ENCODE measurements around the gene SMPD4.
"Not testable (repeated sequence)": the region's sequence is repeated elsewhere in the genome, so short reads cannot be mapped to it uniquely, and the experiment has no call there.

DNA sequence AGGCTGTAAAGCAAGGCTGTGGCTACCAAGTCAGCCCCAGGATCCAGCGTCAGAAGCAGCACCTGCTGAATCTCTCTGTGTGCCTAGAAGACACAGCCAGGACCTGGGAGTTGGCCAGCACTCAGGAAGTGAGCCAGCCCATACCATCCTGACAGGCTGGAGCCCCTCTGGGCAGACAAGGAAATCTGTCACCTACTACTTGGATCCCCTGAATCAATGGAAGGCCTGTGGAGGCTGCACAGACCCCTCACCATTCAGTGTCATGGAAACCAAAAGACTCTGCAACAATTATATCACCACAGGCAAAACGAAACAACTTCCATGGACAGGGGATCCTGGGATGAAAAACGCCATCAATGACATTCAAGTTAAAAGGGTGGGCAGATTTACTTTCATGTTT lies 14.8 kb downstream of the SMPD4 start:
- TF ChIP-seq, protein P1, sequence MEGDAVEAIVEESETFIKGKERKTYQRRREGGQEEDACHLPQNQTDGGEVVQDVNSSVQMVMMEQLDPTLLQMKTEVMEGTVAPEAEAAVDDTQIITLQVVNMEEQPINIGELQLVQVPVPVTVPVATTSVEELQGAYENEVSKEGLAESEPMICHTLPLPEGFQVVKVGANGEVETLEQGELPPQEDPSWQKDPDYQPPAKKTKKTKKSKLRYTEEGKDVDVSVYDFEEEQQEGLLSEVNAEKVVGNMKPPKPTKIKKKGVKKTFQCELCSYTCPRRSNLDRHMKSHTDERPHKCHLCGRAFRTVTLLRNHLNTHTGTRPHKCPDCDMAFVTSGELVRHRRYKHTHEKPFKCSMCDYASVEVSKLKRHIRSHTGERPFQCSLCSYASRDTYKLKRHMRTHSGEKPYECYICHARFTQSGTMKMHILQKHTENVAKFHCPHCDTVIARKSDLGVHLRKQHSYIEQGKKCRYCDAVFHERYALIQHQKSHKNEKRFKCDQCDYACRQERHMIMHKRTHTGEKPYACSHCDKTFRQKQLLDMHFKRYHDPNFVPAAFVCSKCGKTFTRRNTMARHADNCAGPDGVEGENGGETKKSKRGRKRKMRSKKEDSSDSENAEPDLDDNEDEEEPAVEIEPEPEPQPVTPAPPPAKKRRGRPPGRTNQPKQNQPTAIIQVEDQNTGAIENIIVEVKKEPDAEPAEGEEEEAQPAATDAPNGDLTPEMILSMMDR (IDR thresholded peaks at IDR 0.05) = not testable (repeated sequence)
- TF ChIP-seq EP300, POLR2A, POLR2AphosphoS5 (IDR thresholded peaks at IDR 0.05): not testable (repeated sequence)

Measured in upper lobe of left lung (tissue), 4 donors.